K562 (cell line): ENCODE results near the gene RPL39. TPM values are rescaled to one million over a fixed set of nuclear protein-coding genes. Genes with fewer than 3 reads are reported as not detected.

Experiments used
- ATAC-seq: fragments of 200-7000 bp; cut with Tn5 transposase; 3 replicates; pipeline ENCODE4 v1.9.1; 2020; ENCODE audit warnings: moderate library complexity
- BruUV-seq: library from RNA; stranded (reverse); fragments of 400-500 nt; replicated peaks from 2 replicates; lab custom pipeline; 2021; lab: Mats Ljungman, UMichigan
- CTCF ChIA-PET: fragments of 300-600 bp; formaldehyde crosslinking; extraction: SDS; loops from one replicate; lab custom pipeline; 2021; ENCODE audit warnings: low intra/inter-chr PET ratio; lab: Yijun Ruan, JAX
- POLR2A ChIA-PET: fragments of 300-600, 350-650 bp; sonication (Branson Sonifier 250); formaldehyde crosslinking; extraction: SDS; loops from one replicate; lab custom pipeline; 2021; ENCODE audit warnings: antibody characterized with exemption, inconsistent platforms; lab: Yijun Ruan, JAX
- DNase-seq, 4 experiments: peaks; one replicate each; pipeline versions ENCODE4 v3.0.0 to v3.0.0-alpha.2; 2011 to 2018; ENCODE audit warnings: low spot score in 3 of 4, mixed read lengths in 3 of 4; ENCODE audit errors: extremely low read depth in 1 of 4
- FAIRE-seq: peaks from 2 replicates; lab custom pipeline; 2011; peaks lifted over from hg19 to GRCh38; lab: Jason Lieb, UNC
- H2AFZ ChIP-seq: 2 replicates; pipeline ENCODE4 v1.6.0; 2011; ENCODE audit warnings: low read depth, low read length, control low read depth, inconsistent platforms
- H3K27ac ChIP-seq: fragments of 200-600 bp; 3 replicates; pipeline ENCODE4 v1.8.0; 2011; ENCODE audit warnings: low read depth, mild to moderate bottlenecking, control low read depth, inconsistent platforms, low read length, moderate library complexity, mixed read lengths; ENCODE audit errors: extremely low read depth
- H3K27me3 ChIP-seq, 2 experiments: fragments of 300-600 bp in 1 of 2; 2 replicates in 1 of 2; 3 replicates in 1 of 2; pipeline versions ENCODE4 v1.6.0 to v1.8.0; 2011; ENCODE audit warnings: inconsistent platforms in 2 of 2, low read length in 2 of 2, mild to moderate bottlenecking in 1 of 2, mixed read lengths in 1 of 2, moderate library complexity in 1 of 2; ENCODE audit not compliant: control insufficient read depth in 2 of 2, insufficient read depth in 2 of 2
- H3K36me3 ChIP-seq: fragments of 300-600 bp; 3 replicates; pipeline ENCODE4 v1.8.0; 2011; ENCODE audit warnings: mild to moderate bottlenecking, low read length, inconsistent platforms; ENCODE audit not compliant: control insufficient read depth, insufficient read depth
- H3K4me1 ChIP-seq, 2 experiments: fragments of 200-600 bp in 1 of 2; replicated peaks in 1 of 2; 2 replicates in 1 of 2; 3 replicates in 1 of 2; pipeline versions ENCODE4 v1.5.1 to v1.8.0; 2011; ENCODE audit warnings: inconsistent platforms in 2 of 2, low read length in 2 of 2, mild to moderate bottlenecking in 1 of 2, mixed read lengths in 1 of 2, moderate library complexity in 1 of 2; ENCODE audit not compliant: control insufficient read depth in 2 of 2, insufficient read depth in 2 of 2
- H3K4me2 ChIP-seq: 2 replicates; pipeline ENCODE4 v1.6.1; 2011; ENCODE audit warnings: low read length, control low read depth, inconsistent platforms, mixed read lengths; ENCODE audit not compliant: insufficient read depth
- H3K4me3 ChIP-seq: fragments of 200-600 bp; sonication (generic), shearing (Covaris generic); 2 replicates; pipeline ENCODE4 v1.5.1; 2016; ENCODE audit warnings: control low read depth, inconsistent platforms
- H3K79me2 ChIP-seq: fragments of 200-600 bp; 3 replicates; pipeline ENCODE4 v1.8.0; 2011; ENCODE audit warnings: low read length, inconsistent platforms; ENCODE audit not compliant: control insufficient read depth, insufficient read depth
- H3K9ac ChIP-seq, 2 experiments: 2 replicates each; pipeline versions ENCODE4 v1.6.0 to v1.6.1; 2011; ENCODE audit warnings: low read depth in 2 of 2, low read length in 2 of 2, control low read depth in 1 of 2, inconsistent platforms in 1 of 2, mild to moderate bottlenecking in 1 of 2, mixed read lengths in 1 of 2; ENCODE audit not compliant: insufficient read depth in 1 of 2
- H3K9me1 ChIP-seq: one replicate; pipeline ENCODE4 v1.6.0; 2011; ENCODE audit warnings: inconsistent platforms, mild to moderate bottlenecking, low read length, moderate library complexity; ENCODE audit not compliant: control insufficient read depth, insufficient read depth
- H3K9me3 ChIP-seq: replicated peaks from 2 replicates; pipeline ENCODE4 v1.5.1; 2011; ENCODE audit warnings: low read depth, low read length, inconsistent platforms; ENCODE audit not compliant: control insufficient read depth, insufficient read depth
- H4K20me1 ChIP-seq: replicated peaks from 2 replicates; pipeline ENCODE4 v1.6.1; 2011; ENCODE audit warnings: low read length, inconsistent platforms, mixed read lengths; ENCODE audit not compliant: control insufficient read depth, insufficient read depth
- CCNT2 ChIP-seq: IDR thresholded peaks from 2 replicates; pipeline ENCODE4 v1.6.1; 2011; ENCODE audit warnings: borderline replicate concordance, low read depth, mild to moderate bottlenecking, moderate library complexity, mixed read lengths, low read length; ENCODE audit not compliant: insufficient read length; ENCODE audit errors: extremely low read depth
- ELK1 ChIP-seq: sonication (generic); formaldehyde crosslinking; IDR thresholded peaks from 2 replicates; pipeline ENCODE4 v1.8.1; 2022; ENCODE audit warnings: missing genetic modification reagents
- MAFF ChIP-seq: IDR thresholded peaks from 2 replicates; pipeline ENCODE4 v1.6.1; 2012; ENCODE audit warnings: low read length, improper control_type of control experiment
- NCOA1 ChIP-seq: fragments of 450-650 bp; IDR thresholded peaks from 2 replicates; pipeline ENCODE4 v1.6.1; 2016; ENCODE audit warnings: low read depth
- THAP12 ChIP-seq: fragments of 250-450 bp; sonication (Bioruptor Pico); IDR thresholded peaks from 2 replicates; pipeline ENCODE4 v1.9.0; 2021; ENCODE audit warnings: mild to moderate bottlenecking, inconsistent platforms
- ZBTB26 ChIP-seq: fragments of 450-650 bp; formaldehyde crosslinking; IDR thresholded peaks from 2 replicates; pipeline ENCODE4 v1.4.0; 2022; ENCODE audit warnings: missing genetic modification characterization
- ZNF512 ChIP-seq: IDR thresholded peaks from 2 replicates; pipeline ENCODE4 v1.6.1; 2016; ENCODE audit warnings: missing genetic modification characterization, missing compliant biosample characterization
- WGBS: fragments of 100-300 bp; shearing (Covaris generic); methylation state at CpG from one replicate; pipeline ENCODE4 v1.1.6; 2016; ENCODE audit warnings: low coverage, mixed read lengths; ENCODE audit not compliant: insufficient coverage; ENCODE audit errors: missing lambda C conversion rate; 5-methylcytosine and 5-hydroxymethylcytosine counted together
- in situ Hi-C: fragments of 300-500 bp; cut with MboI; formaldehyde crosslinking; loops from 4 replicates; pipeline ENCODE4 v1.15.0; 2018; ENCODE audit warnings: inconsistent platforms, mixed read lengths
- intact Hi-C: fragments of 100-400 bp; cut with micrococcal nuclease; formaldehyde crosslinking; loops from 2 replicates; pipeline ENCODE4 v1.14.2; 2022
- polyA plus RNA-seq, 8 experiments: library from polyadenylated mRNA; depleted of rRNA in 4 of 8; stranded (reverse) in 5 of 8; unstranded in 3 of 8; fragments of >200 nt; fragmentation: Nextera tagmentation in 2 of 8; fragmentation: Illumina TruSeq in 1 of 8; extraction: Ambion mirVana in 2 of 8; extraction: Trizol in 1 of 8; gene quantifications; 2 replicates each; pipeline versions ENCODE4 v1.2.1 to v1.2.3, GENCODE V29; 2011 to 2014; ENCODE audit warnings: inconsistent platforms in 1 of 8, missing spikeins in 1 of 8
- total RNA-seq, 7 experiments: library from RNA; depleted of rRNA in 6 of 7; stranded (reverse); fragments of >200 nt in 6 of 7; fragmentation: Illumina TruSeq in 2 of 7; extraction: Trizol in 2 of 7; gene quantifications; 2 replicates each; pipeline versions ENCODE4 v1.2.1 to v1.2.3, GENCODE V29; 2011 to 2021; ENCODE audit warnings: low replicate concordance in 1 of 7

Gene RPL39
- total and polyA plus RNA-seq, 9 of the 15 experiments (the other 6 are each of a cell fraction or from before 2014, with no cell fraction given): 1,382 to 5,043 (median 3,226) TPM

- Histone ChIP-seq H3K9me3 (no peaks in the 10 kb centered on the region), H4K20me1 (peaks cover 30% of the 10 kb centered on the region), H3K27ac (no peak overlapping the region), H3K4me1 (peaks cover 0 to 4% of the 10 kb centered on the region in 2 experiments; a peak in 3 of 5 replicates), H3K4me2 (no peak overlapping the region), H2AFZ (no peak overlapping the region), H3K4me3 (no peak overlapping the region), H3K36me3 (peaks cover 60% of the 10 kb centered on the region), H3K79me2 (peaks cover 30% of the 10 kb centered on the region), H3K27me3 (no peaks in the 10 kb centered on the region), H3K9ac (no peak overlapping the region), H3K9me1 (no peaks in the 10 kb centered on the region)
- whole genome bisulfite sequencing: 80% methylated on average over 4 of the region's 5 CpGs
- ChIA-PET CTCF (no interaction called here), POLR2A (no interaction called here)
- in situ Hi-C loops: no loop called here
- ATAC-seq (no peak), DNase-seq (no peak), FAIRE-seq (no peak)
- no TSS peak for BruUV-seq
- intact Hi-C loops: no loop called here
- TF ChIP-seq THAP12 (CRISPR knock-in tag): no peak
- no peak for TF ChIP-seq MAFF
- TF ChIP-seq ZBTB26 (CRISPR knock-in tag): no peak
- no peak for TF ChIP-seq ELK1
- no peak for TF ChIP-seq ZNF512
- TF ChIP-seq NCOA1: no peak
- no peak for TF ChIP-seq CCNT2
- TF ChIP-seq, all 486 proteins: peak for 0
Observed at GRCh38 chrX:119783026-119783425, 8.4 kb downstream of the RPL39 start.
